Activated CD4-positive, alpha-beta T cell treated with anti-CD3 and anti-CD28 coated beads, Interleukin-2, amount 50 U/mL, for 1 hour (primary cell): ENCODE data around the gene DDHD1.

Experiments
- DNase-seq: peaks from one replicate; pipeline ENCODE4 v3.0.0-alpha.2; 2020

The DDHD1 gene

DNA sequence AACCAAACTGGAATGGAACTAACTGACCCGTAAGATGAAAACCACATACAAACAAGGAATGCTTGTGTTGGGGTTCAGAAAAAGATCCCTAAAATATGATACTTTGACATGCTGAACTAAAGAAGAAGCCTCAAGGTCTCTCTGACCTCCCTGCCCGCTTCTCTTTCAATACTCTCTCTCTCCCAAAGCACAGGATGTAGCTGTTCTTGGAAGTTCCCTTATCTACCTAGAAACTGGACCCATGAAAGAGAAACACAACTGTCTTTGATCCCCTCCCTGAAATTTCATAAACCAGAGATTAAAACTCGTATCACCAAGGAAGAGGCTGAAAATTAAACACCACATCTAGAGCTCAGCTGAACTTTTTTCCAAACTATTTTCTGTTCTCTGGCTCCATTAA is 125.6 kb downstream of the DDHD1 start:
- DNase-seq = no peak

DNA sequence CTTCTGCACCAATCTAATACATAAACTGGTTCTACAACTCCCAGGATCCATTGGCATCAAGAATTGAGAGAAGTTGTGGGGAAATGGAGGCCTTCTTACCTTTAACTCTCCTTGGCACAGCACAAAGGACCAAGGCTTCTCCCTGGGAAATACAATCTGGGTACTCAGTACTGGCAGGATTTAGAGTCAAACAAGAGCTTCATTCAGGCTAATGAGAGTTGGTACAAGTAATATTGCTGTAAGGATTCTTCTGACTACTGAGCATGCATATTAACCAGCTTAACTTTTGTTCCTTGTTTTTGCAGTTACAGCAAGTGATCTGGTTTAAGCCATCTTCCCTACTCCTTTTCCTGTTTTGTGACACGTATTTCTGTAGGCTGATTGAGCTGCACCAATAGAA is 126.1 kb downstream of the DDHD1 start:
- no peak for DNase-seq

DNA sequence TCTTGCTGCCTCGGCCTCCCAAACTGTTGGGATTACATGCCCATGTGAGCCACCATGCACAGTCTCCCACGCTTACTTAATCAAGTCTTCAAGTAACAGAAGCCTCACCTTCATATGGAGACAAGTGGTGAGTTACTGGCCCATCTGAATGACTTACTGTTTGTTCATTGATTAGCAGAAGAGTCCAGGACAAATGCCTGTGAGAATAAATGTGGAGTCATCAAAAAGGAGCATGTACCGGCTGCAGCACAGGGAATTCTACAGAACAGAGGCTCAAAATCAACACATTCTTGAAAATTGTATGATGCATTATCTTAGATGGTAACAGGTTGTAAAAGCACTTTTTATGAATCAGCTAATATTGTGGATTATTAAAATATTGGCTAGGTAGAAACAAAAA is 129.8 kb downstream of the DDHD1 start:
- DNase-seq = no peak

DNA sequence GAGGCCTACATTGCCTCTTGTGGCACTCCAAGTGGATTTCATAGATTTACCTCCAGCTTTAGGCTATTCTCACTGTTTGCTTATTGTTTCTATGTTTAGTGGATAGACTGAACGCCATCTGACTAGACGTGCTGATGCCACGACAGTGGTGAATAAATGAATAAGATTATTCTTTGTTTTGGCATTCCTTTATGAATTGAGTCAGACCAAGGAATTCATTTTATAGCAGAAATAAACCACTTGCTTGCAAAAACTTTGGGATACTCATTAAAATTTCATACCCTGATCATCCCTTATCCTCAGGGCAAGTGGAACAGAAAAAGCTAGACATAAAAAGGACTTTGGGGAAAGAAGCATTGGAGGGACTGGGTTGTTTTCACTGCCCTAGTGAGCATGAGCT is 130.5 kb downstream of the DDHD1 start:
- DNase-seq = no peak

DNA sequence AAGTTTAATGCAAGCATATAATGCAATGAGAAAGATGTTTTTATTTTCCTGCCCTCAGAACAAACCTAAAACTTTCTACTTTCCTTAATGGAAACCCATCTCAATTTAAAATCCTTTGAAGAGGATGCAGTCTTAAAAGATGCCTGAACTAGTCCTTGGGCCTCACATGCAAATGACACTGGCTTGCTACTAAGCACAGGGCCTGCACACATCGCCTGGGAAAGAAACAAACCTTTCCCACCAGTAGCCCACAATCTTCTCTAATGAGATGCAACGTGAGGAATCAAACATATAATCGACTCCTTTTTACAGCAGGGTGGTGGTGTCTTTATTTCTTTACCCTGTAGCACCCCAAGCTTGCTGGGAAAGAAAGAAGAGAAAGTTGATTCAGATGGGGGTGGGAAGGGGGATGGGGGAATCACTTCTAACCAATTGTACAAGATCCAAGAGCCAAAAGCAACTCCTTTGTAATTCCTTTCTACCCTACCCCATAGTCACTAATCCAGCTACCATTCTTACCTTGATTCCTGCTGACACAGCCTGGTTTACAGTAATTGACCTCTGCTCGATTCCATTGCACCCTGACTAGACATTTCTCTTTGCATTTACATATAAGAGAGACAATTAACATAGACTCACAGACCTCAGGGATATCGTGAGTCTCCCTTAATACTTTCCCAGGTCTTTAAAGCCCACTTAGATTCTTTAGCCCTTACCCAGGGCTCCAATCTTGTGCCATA is 132.8 kb downstream of the DDHD1 start:
- DNase-seq = no peak

DNA sequence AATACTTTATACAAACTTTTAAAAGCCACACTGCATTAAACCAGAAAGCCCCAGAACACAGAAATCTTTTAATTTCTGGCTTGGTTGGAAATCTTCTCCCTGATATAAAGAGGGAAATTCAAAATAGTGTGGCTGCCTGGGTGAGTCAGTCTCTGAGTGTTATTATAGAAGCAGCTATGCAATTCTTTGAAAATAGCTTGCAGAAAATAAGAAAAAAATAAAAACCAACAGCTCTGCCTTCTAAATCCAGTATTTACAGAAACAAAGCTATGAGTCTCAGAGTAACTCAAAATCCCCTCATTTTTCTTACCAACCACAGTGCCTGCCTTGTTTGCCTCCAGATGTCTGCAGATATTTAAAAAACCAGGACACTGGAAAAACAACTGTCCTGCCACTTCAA is 133.7 kb downstream of the DDHD1 start:
- no peak for DNase-seq

DNA sequence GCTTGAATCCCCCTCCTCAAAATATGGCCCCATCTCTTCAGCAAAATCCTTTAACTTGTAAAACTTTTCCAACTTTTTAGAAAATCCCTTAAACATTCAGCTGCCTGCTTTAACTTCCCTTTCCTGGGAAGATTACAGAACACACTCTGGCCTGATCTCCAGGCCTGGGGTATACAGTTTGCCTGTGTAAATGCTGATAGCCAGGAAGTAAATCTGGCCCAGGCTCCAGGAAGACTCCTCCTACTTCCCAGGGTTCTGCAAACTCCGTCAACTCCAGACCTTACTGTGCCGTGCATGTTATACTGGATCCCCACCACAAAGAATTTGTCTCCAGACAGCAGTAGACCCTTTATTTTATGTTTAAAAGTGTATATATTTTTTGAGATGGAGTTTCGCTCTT is 135.3 kb downstream of the DDHD1 start:
- no peak for DNase-seq

DNA sequence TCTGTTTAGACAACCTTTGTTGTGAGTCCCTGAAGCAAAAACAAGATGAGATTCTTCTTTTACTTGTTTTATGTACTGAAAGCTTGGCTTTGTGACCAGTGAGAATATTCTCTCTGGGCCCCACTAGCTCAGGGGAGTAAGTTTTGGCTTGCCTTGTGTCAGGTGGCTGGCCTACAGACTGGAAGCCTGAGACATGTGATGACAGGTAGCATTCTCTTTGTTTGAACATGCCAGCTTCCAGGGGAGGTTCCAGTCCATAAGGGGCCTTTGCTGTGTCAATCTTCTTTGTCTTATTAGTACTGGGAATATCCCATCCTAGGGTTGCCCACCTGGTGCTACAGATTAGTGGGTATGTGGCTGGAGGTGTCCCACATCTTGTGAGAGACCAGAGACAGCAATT is 136.2 kb downstream of the DDHD1 start:
- DNase-seq = no peak

DNA sequence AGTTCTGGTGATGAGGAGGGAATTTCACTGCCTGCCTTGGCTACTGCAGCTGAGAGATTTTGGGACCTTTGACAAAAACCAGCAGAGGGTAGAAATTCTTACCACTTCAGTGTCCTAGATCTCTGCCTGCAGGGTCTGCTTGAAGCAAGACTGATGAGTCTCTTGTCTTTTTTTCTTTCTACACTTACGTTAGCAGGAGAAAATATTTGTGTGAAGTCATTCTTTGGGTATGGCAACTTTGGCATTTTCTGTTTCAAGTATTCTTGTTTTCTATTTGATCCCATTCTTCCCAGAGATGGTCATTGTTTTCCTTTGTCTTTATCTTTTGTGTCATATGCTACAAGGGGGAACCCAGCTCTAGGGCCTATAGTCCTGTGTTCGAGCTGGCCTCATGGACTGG is 136.6 kb downstream of the DDHD1 start:
- no peak for DNase-seq

DNA sequence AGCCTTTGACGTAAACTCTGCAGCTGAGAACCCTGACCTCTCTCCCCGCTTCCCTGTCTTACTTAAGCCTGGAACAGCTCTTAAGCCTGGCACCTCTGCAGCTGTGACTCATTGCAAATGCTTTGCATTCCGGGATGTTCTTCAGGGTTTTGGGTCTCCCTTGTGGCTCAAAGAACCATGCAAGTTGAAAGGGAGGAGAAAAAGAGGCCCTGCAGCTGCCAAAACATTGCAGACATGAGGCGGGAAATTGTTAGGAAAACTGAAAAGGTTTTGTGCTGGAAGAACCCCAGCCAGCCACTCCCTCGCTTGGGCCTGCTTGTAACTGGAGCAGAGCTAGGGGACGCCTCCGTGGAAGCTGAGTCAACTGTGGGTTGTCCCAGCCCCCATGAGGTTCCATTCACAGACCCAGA is 142.1 kb downstream of the DDHD1 start:
- DNase-seq = no peak

DNA sequence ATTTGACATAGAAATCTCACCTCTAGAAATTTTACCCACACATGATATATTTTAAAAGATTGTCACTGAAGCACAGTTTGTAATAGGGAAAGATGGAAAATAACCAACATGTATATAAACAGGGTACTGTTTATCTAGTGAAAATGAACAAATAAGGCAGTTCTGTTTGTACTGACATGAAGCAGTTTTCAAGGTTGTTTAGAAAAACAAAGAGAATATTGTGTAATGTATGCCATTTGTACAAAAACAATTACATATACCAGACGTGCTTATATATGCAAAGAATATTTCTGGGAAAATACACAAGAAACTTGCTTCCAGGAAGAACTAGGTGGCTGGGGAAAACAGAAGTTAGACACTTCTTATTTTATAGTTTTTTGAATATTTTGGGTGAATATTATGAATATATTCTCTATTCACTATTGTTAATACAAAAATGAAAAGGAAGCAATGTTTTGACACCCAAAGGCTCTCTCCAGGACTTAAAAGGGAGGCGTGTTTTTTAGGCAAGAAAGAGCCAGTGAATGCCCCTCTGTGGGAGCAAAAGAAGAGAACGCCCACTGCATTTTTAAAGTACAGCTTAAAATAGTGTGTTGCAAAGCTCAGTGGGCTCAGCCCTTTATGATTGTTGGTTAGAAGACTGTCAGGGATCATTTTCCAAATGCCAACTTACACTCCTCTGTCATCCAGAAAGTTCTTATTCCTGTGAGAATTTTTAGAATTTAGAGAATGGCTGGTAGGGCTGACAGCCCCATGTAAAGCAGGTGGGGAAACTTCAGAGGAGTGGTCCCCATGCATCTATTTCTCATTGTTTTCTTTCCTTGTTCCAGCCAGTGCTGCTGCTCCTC is 142.7 kb downstream of the DDHD1 start:
- DNase-seq = no peak

DNA sequence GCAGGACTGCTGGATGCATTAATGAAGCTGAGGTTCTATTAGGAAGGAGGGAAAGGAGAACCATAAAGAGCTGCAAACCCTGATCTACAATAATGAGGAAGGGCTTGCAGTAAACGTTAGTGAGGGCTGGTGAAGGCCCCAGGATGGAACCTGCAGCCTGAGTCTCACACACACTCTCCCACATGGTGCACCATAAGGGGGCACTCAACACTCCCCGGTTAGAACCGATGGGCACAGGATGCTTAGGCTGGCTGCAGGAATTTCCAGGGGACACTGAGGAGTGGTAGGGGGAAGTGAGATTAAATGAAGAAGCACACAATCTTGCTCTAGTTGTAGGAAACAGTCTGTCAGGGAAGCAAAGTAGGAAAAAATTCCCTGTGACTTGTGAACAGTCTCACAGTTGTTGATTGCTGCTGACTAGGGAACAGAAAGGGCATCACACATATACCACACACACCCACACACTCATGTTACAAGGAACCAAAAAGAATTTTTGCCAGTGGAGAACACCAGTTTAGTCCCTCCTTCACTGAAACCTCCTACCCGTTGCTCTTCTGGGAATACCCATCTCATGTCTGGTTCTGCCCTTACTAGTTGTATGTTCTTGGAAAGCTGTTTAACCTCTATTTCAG is 146.1 kb downstream of the DDHD1 start:
- no peak for DNase-seq

DNA sequence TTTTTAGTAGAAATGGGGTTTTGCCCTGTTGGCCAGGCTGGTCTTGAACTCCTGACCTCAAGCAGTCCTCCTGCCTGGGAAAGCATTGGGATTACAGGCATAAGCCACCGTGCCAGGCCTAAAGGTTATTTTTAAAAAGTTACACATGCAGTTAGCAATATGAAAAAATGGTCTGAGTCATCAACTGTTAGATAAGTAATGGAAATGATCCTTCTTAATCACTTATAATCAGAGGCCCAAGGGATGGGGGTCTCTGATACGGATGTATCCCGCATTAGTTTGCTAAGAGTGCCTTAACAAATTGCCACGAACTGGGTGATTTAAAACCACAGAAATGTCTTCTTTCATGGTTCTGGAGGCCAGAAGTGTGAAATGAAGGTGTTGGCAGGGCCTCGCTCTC is 148.1 kb downstream of the DDHD1 start:
- no peak for DNase-seq

DNA sequence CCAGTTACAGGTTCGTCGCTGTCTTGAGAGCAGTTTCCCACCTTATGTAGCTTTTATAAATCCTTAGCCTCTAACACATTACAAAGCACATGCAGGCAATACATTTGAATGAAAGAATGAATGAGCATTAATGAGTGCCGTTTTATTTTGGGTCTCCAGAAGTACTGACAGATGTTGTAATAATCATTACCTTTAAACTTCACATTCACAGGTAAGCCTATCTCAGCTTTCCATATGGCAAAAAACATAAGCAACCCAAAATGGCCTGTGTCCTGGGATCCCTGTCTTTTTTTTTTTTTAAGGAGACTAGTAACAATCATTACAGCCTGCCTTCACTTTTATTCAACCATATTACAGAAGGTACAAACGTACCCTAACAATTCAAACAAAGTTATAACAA is 149.3 kb downstream of the DDHD1 start:
- DNase-seq = no peak

DNA sequence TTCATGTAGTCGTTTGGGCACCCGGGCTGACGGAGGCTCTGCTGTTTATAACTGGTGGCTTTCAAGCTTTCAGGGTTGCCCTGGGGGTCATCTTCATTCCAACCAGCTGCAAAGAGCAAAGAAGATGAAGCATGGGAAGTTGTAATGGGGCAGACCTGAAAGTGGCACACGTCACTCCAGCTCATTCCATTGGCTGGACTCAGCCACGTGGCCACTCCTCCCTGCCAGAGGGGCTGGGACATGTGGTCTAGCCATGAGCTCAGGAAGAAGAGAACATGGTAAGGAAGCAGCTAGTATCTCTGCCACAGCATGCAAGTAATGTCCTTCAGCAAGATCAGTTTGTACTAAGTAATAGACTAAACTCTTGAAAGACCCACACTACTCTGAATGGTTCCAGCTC is 150.5 kb downstream of the DDHD1 start:
- DNase-seq = no peak

DNA sequence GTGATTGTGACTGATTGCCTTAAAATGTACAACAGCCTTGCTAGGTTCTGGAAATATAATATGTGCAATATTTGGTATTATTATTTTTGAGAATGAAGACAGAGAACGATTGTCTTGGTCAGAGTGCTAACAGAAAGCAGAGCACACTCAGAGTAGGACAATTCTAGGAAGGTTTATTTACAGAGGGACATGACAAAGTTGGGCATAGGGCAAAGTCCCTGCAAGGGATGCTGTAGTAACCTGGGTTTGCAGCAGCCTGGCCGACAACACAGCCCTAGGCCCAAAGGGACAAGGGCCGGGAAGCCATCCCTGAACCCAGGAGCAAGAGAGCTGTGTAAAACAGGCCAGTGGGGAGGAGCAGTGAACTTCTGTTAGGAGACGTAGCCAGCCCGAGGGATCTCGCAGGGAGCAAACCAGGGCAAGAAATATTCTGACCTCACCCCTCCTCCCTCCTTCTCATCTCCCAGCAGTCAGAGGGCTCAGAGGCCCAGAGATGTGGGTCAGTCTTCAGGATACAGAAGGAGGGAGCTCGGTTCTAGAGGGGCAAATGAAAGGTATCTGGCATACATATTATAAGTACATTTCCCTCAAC is 151.2 kb downstream of the DDHD1 start:
- DNase-seq = no peak

DNA sequence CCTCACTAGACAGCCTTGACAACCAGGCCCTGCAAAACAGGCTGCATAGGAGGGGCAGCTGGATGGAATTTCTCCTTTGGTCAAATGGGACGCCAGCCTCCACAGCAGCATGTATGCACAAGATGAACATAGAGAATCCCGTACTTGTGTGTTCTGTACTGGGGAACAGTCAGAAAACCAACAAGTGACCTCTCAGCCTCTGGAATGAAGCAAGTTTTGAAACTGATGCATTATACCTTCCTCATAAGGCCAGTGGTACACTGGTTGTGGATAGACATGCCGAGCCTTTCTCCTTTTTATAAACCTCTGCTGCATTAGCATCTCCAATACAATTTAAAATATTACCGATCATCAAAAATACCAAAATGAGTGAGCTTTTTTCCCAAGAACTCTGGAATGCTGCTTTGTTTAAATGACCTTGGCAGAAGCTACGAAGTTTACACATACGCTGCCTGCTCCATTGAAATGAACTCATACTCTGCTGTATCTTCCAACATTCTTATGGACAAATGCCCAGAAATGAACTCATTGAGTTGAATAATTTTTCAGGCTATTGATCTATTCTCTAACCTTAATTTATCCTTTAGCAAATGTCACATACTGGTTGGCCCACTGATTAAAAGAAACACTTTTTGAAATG is 154.6 kb downstream of the DDHD1 start:
- DNase-seq = no peak

DNA sequence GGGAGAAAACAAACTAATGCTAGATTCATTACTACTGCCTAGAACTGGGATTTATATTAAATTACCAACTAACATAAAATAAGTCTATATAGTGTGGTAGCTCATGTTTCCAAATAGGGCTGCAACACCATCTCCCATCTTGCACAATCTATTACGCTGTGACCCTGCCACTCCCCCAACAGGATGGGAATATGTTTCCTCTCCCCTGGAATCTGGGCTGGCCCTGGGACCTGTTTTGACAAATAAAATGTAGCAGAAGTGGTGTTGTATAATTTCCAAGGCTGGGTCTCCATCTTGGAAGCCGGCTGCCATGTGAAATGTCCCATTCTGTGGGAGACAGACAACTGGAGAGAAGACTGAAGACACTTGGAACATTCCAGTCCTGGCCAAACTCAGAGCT is 156.6 kb downstream of the DDHD1 start:
- no peak for DNase-seq

DNA sequence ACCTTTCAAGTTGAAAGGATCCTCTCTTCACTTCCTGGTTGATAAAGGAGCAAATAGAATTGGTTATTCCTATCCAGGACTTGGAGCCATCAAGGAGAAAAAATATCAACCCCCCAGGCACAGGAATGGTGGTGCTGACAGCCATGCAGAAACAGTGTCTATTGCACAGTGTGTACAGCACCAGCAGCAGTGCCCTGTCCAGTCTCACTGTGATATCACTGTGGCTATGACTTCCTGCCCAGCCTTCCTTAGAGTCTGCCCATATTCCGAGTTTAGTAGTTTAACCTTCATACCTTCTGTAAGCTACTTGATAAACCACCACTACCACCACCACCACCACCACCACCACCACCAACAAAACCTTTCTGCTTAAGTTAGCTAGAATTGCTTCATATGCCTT is 157.1 kb downstream of the DDHD1 start:
- DNase-seq = no peak

DNA sequence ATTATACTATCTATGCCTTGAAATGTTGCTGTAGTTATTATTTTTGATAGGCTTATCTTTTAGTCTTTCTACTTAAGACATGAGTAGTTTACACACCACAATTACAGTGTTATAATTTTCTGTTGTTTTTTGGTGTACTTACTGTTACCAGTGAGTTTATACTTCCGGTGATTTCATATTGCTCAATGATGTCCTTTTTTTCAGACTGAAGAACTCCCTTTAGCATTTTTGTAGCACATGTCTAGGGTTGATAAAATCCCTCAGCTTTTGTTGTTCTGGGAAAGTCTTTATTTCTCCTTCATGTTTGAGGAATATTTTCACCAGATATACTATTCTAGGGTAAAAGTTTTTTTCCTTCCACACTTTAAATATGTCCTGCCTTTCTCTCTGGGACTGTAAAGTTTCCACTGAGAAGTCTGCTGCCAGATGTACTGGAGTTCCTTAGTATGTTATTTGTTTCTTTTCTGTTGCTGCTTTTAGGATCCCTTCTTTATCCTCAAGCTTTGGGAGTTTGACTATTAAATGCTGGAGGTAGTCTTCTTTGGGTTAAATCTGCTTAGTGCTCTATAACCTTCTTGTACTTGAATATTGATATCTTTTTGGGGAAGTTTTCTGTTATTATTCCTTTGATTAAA is 160.8 kb downstream of the DDHD1 start:
- no peak for DNase-seq

DNA sequence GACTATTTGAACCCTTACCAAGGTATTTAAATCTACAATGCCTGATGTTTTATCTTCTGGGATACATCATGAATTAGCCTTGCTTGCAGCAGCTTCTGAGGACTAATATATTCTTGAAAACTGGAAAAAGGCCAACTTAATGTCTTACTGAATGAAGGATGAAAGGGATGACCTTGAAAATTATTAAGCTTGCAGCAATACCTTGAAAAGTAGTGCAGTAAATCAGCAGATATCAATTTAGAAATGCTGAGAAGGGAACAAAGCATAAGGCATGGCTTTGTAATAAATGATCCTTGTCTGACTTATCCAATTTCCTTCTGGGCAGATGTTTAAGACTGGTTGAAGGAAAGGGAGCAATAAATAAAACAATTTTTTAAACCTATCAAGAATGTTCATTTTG is 165.0 kb downstream of the DDHD1 start:
- no peak for DNase-seq

DNA sequence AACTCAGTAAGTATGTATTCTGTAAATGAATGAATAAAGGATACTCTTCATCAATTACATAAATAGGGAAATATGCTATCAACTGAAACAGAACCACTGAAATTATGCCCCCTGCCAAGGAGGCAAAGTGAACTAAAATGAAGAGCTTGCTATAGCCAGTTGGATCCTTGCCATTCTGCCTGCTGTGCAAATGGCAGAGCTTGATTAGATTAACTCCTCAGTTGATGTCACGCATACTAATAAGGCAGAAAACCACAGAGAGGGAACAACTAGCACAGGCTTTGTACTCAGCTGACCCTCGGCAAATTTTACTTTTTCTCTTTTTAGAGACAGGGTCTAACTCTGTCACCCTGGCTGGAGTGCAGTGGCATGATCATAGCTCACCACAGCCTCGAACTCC is 165.6 kb downstream of the DDHD1 start:
- DNase-seq = no peak

DNA sequence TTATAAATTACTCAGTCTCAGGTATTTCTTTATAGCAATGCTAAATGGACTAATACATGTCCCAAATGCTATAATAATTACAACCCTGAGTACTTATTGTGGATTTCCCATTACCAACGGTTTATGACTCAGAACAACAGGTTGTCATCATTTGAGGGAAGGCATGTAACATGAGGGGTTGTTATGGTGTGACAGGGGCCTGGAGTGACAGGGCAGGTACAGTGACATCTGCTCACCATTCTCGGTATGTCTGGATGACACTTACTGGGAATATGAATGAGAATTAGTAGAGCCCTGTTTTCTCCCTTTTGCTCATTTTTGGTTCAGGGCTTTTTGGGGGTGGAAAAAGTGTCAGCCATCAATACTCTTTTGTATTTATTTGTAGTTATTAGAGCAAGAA is 166.1 kb downstream of the DDHD1 start:
- DNase-seq = no peak
